HG03520 (cell line): ENCODE data around the gene ANKRD10.

Experiments used
- ATAC-seq: cut with Tn5 transposase; IDR thresholded peaks from one replicate; pipeline ENCODE4 v1.9.1; 2021; ENCODE audit warnings: mild to moderate bottlenecking, moderate library complexity; ENCODE audit not compliant: unreplicated experiment

The ANKRD10 gene

DNA sequence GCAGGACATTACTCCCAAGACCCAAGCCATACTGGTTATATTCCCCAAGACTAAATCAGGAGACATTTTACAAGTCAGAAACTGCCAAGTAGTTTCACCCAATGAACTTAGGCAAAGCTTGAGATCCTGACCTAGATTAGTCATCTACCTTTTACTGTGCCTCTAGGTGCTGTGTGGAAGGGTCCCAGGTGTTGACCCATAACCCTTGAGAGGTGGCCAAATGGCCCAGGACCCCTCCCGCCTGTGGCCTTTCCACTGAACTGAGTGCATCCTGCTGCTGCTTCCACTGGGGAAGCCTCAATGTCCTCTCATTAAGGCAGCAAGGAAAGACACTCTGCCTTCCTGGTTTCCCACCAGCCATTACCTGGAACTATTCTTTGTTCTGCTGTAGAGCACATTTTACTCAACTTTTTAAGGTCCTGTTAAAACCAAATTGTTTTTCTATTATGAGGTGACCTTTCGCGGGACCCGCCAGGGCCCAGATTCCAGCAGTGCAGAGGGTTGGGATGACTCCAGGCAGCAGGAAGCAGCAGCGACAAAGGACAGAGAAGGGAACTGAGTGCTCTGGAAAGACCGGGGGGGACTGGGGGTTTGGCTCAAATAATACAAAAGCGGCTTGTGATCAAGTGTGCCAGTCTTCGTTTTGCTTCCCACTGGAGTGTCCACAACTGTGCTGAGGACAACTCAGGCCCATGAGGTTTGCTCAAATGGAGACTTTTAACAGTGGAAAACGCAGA is 27.1 kb downstream of the ANKRD10 start:
- ATAC-seq: no peak

DNA sequence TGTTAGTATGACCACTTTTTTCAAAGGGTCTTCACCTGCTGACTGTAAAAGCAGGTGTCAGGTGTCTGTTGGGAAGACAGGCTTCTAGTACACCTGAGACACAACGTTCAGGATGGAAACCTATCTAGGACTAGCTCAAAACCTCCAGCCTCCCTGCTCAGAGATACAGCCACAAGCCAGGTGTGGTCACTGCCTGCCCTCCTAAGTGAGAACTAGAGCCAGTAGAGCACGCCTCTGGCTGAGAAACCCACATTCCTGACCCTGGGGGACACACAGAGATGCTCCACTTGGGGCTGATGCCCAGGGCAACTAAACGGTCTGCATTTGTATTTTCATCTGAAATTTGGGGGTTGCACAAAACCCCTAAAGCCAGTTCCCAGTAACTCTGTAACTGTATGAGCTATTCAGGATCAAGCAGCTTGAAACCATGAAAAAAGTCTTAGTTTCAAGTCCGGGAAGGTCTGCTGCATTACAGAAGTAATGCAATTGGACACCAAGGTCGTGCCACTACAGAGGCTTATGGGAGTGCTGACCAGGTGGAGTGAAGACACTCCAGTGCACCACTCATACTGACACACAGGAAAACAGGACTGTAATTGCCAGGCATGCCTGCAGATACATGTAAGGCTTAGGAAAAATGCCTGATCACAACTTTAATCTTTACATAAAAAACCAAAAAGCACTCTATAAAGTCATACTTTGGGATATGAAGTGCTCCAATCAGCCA is 27.8 kb downstream of the ANKRD10 start:
- ATAC-seq: no peak

GRCh38 chr13:110885966-110886869 is 28.7 kb downstream of the ANKRD10 start:
- no peak for ATAC-seq

- ATAC-seq: no peak
Observed at GRCh38 chr13:110885516-110885915, 29.4 kb downstream of the ANKRD10 start.

DNA sequence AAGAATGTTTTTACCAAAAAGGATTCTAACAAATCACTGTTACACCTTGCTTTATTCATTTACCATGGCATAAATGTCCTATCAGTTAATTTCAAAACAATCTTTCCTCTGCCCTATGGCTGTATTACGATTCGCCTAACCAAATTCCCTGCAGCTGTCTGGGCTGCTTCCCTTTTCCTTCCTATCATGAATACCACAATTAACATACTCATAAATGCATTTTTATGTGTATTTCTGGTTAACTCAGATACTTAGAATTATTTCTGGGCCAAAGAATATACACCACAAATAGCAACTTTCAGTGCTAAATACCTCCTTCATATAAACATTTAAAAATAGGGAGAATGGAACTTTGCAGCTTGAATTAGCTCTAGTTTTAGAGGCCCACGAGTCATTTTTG is 30.4 kb downstream of the ANKRD10 start:
- ATAC-seq: no peak

DNA sequence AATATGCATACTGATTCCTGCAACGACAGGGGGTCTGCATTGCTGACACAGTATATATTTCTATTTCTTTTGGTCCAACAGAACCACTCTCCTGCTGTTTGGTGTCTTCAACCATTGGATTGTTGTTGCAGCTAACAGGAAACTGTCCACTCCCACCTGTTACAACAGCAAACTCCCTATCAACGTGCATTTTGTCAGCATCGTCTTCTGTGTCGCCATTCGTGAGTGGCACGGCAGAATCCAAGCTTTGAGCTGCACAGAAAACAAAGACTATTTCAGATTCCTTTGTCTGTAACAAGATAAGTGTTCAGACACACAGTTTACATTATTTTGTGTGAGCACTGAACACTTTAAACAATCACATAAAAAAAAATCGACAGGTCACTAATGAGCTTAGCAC is 31.3 kb downstream of the ANKRD10 start:
- ATAC-seq: no peak

DNA sequence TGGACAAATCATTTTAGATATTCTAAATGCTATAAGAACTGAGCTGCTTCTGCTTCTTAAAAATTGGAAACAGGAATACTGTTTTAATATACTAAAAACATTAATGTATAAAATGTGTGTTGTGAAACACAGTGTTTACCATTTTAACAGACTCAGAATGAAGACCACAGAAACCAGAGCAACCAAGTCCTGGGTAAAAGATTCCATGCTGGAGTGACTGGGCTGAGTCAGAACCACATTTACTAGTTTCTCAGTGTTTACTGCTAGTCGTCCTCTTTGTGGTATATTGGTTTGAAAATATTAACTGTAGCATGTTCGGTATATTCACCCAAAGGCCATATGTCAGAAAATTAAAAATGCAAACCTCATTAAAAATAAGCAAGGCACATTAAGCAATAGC is 31.9 kb downstream of the ANKRD10 start:
- no peak for ATAC-seq

GRCh38 chr13:110881839-110882627 is 32.8 kb downstream of the ANKRD10 start:
- ATAC-seq: no peak

- no peak for ATAC-seq
Observed at GRCh38 chr13:110880627-110881026, 34.2 kb downstream of the ANKRD10 start.

DNA sequence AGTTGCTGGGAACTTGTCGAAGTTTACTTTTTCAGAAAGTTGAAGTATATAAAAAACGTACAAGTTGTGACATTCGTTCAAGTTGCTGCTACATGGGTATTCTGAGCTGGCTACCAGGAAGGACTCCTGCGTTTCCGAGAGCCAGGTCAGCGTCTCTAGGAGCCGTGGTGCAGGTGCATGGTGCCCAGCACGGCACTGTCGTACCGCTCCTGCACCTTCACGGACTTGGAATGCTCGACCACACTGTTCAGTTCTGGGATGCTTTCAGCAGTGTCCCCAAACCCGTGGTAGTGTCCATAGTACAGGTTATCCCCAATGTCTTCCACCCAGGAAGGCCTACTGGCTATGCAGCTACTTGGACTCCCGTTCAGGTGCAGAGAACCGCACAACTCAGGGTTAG is 35.4 kb downstream of the ANKRD10 start:
- no peak for ATAC-seq

- ATAC-seq: no peak
Observed at GRCh38 chr13:110877737-110878258, 37.1 kb downstream of the ANKRD10 start.

- no peak for ATAC-seq
Observed at GRCh38 chr13:110876609-110877008, 38.3 kb downstream of the ANKRD10 start.

DNA sequence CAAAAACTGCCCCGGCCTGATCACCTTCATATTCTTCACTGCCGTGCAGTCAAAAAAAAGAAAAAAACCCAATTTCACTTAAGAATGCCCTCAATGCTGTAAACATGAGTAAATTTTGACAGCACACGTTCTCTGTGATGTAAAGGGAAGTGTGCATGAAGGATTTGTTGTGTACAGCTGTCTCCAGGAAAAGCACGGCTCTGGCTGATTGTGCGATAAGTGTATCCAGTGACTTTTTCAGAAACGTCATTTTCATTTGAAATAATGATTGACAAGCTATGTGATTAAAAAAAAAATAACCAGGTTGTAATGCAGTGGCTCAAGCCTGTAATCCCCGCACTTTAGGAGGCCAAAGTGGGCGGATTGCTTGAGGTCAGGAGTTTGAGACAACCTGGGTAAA is 39.6 kb downstream of the ANKRD10 start:
- ATAC-seq: no peak

GRCh38 chr13:110874508-110874960 is 40.3 kb downstream of the ANKRD10 start:
- ATAC-seq: no peak

DNA sequence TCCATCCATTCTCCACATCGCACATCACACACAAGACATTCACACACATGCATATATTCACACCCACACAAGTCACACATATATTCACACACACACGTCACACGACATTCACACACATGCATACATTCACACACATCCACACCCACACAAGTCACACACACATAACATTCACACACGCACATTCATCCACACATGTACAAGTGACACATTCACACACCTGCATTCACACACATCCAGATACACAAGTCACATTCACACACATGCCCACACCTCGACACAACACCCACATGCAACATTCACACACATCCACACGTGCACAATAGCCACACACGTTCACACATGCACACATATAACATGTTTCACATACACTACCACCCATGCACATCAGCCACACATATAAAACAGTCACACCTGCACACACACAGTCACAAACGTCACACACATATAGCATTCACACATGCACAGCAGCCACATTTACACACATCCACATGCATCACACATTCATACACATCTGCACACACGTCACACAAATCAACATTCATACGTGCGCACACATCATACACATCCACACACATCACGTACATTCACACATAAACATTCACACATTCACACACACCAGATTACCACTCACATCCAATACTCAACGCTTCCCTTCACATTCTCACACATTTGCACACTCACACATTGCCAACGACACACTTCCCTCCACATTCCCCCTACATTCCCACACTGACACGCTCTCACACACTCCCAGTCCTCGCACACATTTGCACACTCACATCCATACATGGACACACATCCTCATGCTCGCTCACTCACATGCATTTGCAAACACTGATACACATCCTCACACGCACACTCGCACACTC is 41.0 kb downstream of the ANKRD10 start:
- no peak for ATAC-seq

- no peak for ATAC-seq
Observed at GRCh38 chr13:110872768-110873638, 41.9 kb downstream of the ANKRD10 start.

DNA sequence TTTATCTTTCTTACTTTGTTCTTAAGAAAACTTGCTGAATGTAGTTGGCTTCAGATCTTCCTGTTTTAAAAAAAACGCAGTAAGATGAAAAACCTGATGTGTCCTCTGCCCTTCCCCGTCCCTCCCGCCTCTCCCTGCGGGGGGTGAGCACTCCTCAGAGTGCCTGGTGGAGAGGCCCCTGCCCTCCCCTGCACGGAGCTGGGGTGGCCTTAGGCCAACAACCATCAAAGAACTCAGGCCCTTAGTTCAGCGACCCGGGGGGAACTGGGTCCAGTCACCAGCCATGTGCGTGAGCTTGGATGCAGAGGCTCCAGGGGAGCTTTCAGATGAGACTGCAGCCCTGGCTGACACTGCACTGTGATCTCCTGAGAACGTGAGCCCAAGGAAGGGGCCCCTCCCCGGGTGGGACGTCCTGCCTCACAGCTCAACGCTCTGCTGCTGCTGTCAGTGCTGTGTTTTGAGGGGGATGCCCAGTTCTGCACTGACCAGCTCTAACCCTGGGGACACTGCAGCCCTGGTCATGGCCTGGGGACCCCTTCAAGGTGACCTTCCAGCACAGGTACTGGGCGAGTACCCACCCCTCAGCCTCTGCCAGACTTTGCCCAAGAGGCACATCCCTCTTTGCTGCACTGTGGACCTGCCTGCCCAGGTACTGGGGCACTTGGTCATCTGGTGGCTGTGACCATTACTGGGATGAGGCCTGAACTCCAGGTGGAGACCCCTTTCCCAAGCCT is 42.7 kb downstream of the ANKRD10 start:
- ATAC-seq: no peak
